Epithelial cell of esophagus (primary cell): ENCODE results near the gene RIOX2.

Experiments used
- DNase-seq: peaks from one replicate; pipeline ENCODE4 v3.0.0; 2010; ENCODE audit warnings: low read depth
- H3K4me3 ChIP-seq: 2 replicates; pipeline ENCODE4 v1.5.1; 2011; ENCODE audit warnings: mild to moderate bottlenecking, low read length, control low read depth
- TF ChIP-seq, protein P1 (sequence below): IDR thresholded peaks from 2 replicates; pipeline ENCODE4 v1.5.1; 2011; ENCODE audit warnings: low read depth, mild to moderate bottlenecking, low read length, control low read depth, inconsistent platforms; ENCODE audit not compliant: insufficient read depth; ENCODE audit errors: missing control alignments

The RIOX2 gene

DNA sequence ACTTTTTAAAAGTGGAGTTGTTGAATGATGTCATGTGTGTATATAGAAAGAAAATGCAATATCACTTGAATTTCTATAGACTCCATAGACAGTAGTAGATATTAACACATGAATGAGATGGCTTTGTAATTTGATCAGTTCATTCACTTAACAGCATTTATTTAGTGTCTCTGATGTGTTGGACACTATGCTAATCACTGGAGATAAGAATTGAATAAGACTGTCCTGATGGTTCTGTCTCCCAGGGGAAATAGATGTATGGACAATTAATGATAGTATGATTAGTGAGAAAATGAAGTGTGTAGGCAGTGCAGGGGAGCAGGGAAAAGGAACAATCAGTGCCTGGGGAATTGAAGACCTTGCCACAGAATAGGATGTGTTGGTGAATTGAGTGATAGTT is 72.9 kb downstream of the RIOX2 start:
- no peak for DNase-seq
- TF ChIP-seq, protein P1, sequence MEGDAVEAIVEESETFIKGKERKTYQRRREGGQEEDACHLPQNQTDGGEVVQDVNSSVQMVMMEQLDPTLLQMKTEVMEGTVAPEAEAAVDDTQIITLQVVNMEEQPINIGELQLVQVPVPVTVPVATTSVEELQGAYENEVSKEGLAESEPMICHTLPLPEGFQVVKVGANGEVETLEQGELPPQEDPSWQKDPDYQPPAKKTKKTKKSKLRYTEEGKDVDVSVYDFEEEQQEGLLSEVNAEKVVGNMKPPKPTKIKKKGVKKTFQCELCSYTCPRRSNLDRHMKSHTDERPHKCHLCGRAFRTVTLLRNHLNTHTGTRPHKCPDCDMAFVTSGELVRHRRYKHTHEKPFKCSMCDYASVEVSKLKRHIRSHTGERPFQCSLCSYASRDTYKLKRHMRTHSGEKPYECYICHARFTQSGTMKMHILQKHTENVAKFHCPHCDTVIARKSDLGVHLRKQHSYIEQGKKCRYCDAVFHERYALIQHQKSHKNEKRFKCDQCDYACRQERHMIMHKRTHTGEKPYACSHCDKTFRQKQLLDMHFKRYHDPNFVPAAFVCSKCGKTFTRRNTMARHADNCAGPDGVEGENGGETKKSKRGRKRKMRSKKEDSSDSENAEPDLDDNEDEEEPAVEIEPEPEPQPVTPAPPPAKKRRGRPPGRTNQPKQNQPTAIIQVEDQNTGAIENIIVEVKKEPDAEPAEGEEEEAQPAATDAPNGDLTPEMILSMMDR = no peak
- no peak overlapping the region for H3K4me3 ChIP-seq

DNA sequence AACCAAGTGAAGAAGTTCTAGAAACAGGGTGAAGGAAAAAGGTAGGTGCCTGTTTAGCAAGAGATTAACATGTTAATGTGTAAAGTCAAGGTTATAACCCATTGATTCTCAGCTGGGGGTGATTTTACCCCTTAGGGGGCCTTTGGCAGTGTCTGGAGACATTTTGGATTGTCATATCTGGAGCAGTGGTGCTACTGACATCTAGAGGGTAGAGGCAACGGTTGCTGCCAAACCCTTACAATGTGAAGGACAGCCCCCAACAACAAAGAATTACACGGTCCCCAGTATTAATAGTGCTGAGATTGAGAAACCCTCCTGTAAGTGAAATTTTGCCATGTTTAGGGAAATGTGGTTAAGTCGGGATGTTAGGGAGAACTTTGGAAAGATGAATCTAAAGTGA is 75.7 kb downstream of the RIOX2 start:
- no peak for DNase-seq
- TF ChIP-seq, protein P1 = no peak
- H3K4me3 ChIP-seq = no peak overlapping the region

DNA sequence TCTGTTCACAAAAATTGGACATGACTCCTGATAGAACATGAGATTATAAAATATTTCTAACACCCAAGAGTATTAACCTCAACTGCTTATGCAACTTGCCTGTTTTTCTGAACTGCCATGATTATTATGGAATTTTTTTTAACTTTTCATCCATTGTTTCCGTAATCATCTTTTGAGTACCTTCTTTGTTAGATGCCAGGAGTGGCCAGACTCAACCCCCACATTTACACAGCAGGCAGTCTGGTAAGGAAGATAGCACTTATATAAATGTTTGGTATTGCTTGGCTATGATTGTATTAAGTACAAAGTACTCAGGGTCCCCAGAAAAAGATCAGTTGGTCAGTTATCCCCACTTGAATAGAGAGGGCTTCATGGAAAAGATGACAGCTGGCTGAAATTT is 76.1 kb downstream of the RIOX2 start:
- DNase-seq = no peak
- TF ChIP-seq, protein P1 = no peak
- no peak overlapping the region for H3K4me3 ChIP-seq

DNA sequence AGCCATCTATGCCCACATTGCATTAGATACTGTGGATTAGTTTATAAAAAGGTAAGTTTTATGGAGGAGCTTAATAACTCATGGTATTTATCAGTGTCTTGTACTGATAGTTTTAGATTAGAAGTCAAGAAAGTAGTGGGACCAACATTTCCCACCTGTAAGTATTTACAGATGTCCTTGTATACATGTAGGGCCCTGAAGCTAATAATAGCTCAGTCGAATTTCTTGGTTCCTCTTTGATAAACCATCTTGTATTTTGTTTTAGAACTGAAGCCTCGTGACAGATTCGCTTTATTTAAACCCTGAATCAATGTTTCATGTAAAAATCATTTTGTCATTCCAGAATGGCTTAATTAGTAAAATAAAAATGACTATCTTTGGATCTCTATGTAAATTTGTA is 77.0 kb downstream of the RIOX2 start:
- H3K4me3 ChIP-seq = no peak overlapping the region
- TF ChIP-seq, protein P1 = no peak
- DNase-seq = no peak

DNA sequence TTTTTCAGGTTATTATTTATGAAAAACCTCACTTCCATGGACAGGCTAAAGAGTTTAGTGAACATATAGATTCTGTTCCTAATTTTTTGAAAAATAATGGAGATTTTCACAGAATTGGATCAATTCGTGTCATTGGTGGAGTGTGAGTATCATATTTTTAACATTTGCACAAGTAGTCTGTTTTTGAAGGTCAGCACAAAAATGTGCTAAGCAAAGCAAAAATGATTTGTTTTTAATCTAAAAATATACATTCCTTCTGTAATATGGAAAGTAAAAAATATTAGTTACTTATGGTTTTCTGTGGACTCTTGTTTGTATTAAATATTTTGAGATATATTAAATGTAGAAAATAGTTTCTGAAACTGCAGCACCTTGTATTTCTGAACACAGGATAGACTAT is 79.4 kb downstream of the RIOX2 start:
- no peak for DNase-seq
- TF ChIP-seq, protein P1 = no peak
- H3K4me3 ChIP-seq = no peak overlapping the region
